K562 (cell line): ENCODE results near the gene SLC39A11. TPM values are rescaled to one million over a fixed set of nuclear protein-coding genes. Genes with fewer than 3 reads are reported as not detected.

Experiments
- ATAC-seq: fragments of 200-7000 bp; cut with Tn5 transposase; 3 replicates; pipeline ENCODE4 v1.9.1; 2020; ENCODE audit warnings: moderate library complexity
- BruUV-seq: library from RNA; stranded (reverse); fragments of 400-500 nt; replicated peaks from 2 replicates; lab custom pipeline; 2021; lab: Mats Ljungman, UMichigan
- CTCF ChIA-PET: fragments of 300-600 bp; formaldehyde crosslinking; extraction: SDS; loops from one replicate; lab custom pipeline; 2021; ENCODE audit warnings: low intra/inter-chr PET ratio; lab: Yijun Ruan, JAX
- POLR2A ChIA-PET: fragments of 300-600, 350-650 bp; sonication (Branson Sonifier 250); formaldehyde crosslinking; extraction: SDS; loops from one replicate; lab custom pipeline; 2021; ENCODE audit warnings: antibody characterized with exemption, inconsistent platforms; lab: Yijun Ruan, JAX
- DNase-seq, 4 experiments: peaks; one replicate each; pipeline versions ENCODE4 v3.0.0 to v3.0.0-alpha.2; 2011 to 2018; ENCODE audit warnings: low spot score in 3 of 4, mixed read lengths in 3 of 4; ENCODE audit errors: extremely low read depth in 1 of 4
- FAIRE-seq: peaks from 2 replicates; lab custom pipeline; 2011; peaks lifted over from hg19 to GRCh38; lab: Jason Lieb, UNC
- H2AFZ ChIP-seq: 2 replicates; pipeline ENCODE4 v1.6.0; 2011; ENCODE audit warnings: low read depth, low read length, control low read depth, inconsistent platforms
- H3K27ac ChIP-seq: fragments of 200-600 bp; 3 replicates; pipeline ENCODE4 v1.8.0; 2011; ENCODE audit warnings: low read depth, mild to moderate bottlenecking, control low read depth, inconsistent platforms, low read length, moderate library complexity, mixed read lengths; ENCODE audit errors: extremely low read depth
- H3K27me3 ChIP-seq, 2 experiments: fragments of 300-600 bp in 1 of 2; 2 replicates in 1 of 2; 3 replicates in 1 of 2; pipeline versions ENCODE4 v1.6.0 to v1.8.0; 2011; ENCODE audit warnings: inconsistent platforms in 2 of 2, low read length in 2 of 2, mild to moderate bottlenecking in 1 of 2, mixed read lengths in 1 of 2, moderate library complexity in 1 of 2; ENCODE audit not compliant: control insufficient read depth in 2 of 2, insufficient read depth in 2 of 2
- H3K36me3 ChIP-seq: fragments of 300-600 bp; 3 replicates; pipeline ENCODE4 v1.8.0; 2011; ENCODE audit warnings: mild to moderate bottlenecking, low read length, inconsistent platforms; ENCODE audit not compliant: control insufficient read depth, insufficient read depth
- H3K4me1 ChIP-seq, 2 experiments: fragments of 200-600 bp in 1 of 2; replicated peaks in 1 of 2; 2 replicates in 1 of 2; 3 replicates in 1 of 2; pipeline versions ENCODE4 v1.5.1 to v1.8.0; 2011; ENCODE audit warnings: inconsistent platforms in 2 of 2, low read length in 2 of 2, mild to moderate bottlenecking in 1 of 2, mixed read lengths in 1 of 2, moderate library complexity in 1 of 2; ENCODE audit not compliant: control insufficient read depth in 2 of 2, insufficient read depth in 2 of 2
- H3K4me2 ChIP-seq: 2 replicates; pipeline ENCODE4 v1.6.1; 2011; ENCODE audit warnings: low read length, control low read depth, inconsistent platforms, mixed read lengths; ENCODE audit not compliant: insufficient read depth
- H3K4me3 ChIP-seq: fragments of 200-600 bp; sonication (generic), shearing (Covaris generic); 2 replicates; pipeline ENCODE4 v1.5.1; 2016; ENCODE audit warnings: control low read depth, inconsistent platforms
- H3K79me2 ChIP-seq: fragments of 200-600 bp; 3 replicates; pipeline ENCODE4 v1.8.0; 2011; ENCODE audit warnings: low read length, inconsistent platforms; ENCODE audit not compliant: control insufficient read depth, insufficient read depth
- H3K9ac ChIP-seq, 2 experiments: 2 replicates each; pipeline versions ENCODE4 v1.6.0 to v1.6.1; 2011; ENCODE audit warnings: low read depth in 2 of 2, low read length in 2 of 2, control low read depth in 1 of 2, inconsistent platforms in 1 of 2, mild to moderate bottlenecking in 1 of 2, mixed read lengths in 1 of 2; ENCODE audit not compliant: insufficient read depth in 1 of 2
- H3K9me1 ChIP-seq: one replicate; pipeline ENCODE4 v1.6.0; 2011; ENCODE audit warnings: inconsistent platforms, mild to moderate bottlenecking, low read length, moderate library complexity; ENCODE audit not compliant: control insufficient read depth, insufficient read depth
- H3K9me3 ChIP-seq: replicated peaks from 2 replicates; pipeline ENCODE4 v1.5.1; 2011; ENCODE audit warnings: low read depth, low read length, inconsistent platforms; ENCODE audit not compliant: control insufficient read depth, insufficient read depth
- H4K20me1 ChIP-seq: replicated peaks from 2 replicates; pipeline ENCODE4 v1.6.1; 2011; ENCODE audit warnings: low read length, inconsistent platforms, mixed read lengths; ENCODE audit not compliant: control insufficient read depth, insufficient read depth
- BRD9 ChIP-seq: fragments of 450-650 bp; IDR thresholded peaks from 2 replicates; pipeline ENCODE4 v1.6.1; 2018; ENCODE audit warnings: low read depth; ENCODE audit not compliant: partially characterized antibody
- ELK3 ChIP-seq: fragments of 450-650 bp; formaldehyde crosslinking; IDR thresholded peaks from 2 replicates; pipeline ENCODE4 v1.4.0; 2020; ENCODE audit warnings: mild to moderate bottlenecking
- EWSR1 ChIP-seq: fragments of 450-650 bp; IDR thresholded peaks from 2 replicates; pipeline ENCODE4 v1.6.1; 2018; ENCODE audit warnings: borderline replicate concordance, mild to moderate bottlenecking, low read depth, moderate library complexity; ENCODE audit not compliant: partially characterized antibody
- FIP1L1 ChIP-seq: fragments of 200-400 bp; formaldehyde crosslinking; IDR thresholded peaks from 2 replicates; pipeline ENCODE4 v1.6.1; 2018; ENCODE audit warnings: mild to moderate bottlenecking, low read depth, low read length; ENCODE audit not compliant: poor library complexity, severe bottlenecking
- LEF1 ChIP-seq: fragments of 450-650 bp; IDR thresholded peaks from 2 replicates; pipeline ENCODE4 v1.6.1; 2016; ENCODE audit warnings: mild to moderate bottlenecking
- NCOA2 ChIP-seq, 2 experiments: fragments of 450-650 bp; IDR thresholded peaks; 2 replicates each; pipeline ENCODE4 v1.6.1; 2018; ENCODE audit warnings: mild to moderate bottlenecking in 2 of 2, moderate library complexity in 1 of 2; ENCODE audit not compliant: partially characterized antibody in 2 of 2
- RFX7 ChIP-seq: fragments of 250-450 bp; sonication (Bioruptor Pico); IDR thresholded peaks from 2 replicates; pipeline ENCODE4 v1.5.1; 2021; ENCODE audit warnings: mild to moderate bottlenecking
- SLC30A9 ChIP-seq: fragments of 250-450 bp; sonication (Bioruptor Pico); IDR thresholded peaks from 2 replicates; pipeline ENCODE4 v1.8.0; 2022; ENCODE audit warnings: mild to moderate bottlenecking, moderate library complexity
- TAL1 ChIP-seq: fragments of 450-650 bp; IDR thresholded peaks from 2 replicates; pipeline ENCODE4 v1.6.1; 2016; ENCODE audit warnings: mild to moderate bottlenecking
- ZNF184 ChIP-seq: sonication (generic); formaldehyde crosslinking; IDR thresholded peaks from 2 replicates; pipeline ENCODE4 v1.5.0; 2020; ENCODE audit warnings: missing genetic modification reagents
- ZNF589 ChIP-seq: fragments of 200-800 bp; sonication (Bioruptor generic); IDR thresholded peaks from 2 replicates; pipeline ENCODE4 v1.6.1; 2016; ENCODE audit warnings: low read depth, missing genetic modification characterization, missing compliant biosample characterization
- WGBS: fragments of 100-300 bp; shearing (Covaris generic); methylation state at CpG from one replicate; pipeline ENCODE4 v1.1.6; 2016; ENCODE audit warnings: low coverage, mixed read lengths; ENCODE audit not compliant: insufficient coverage; ENCODE audit errors: missing lambda C conversion rate; 5-methylcytosine and 5-hydroxymethylcytosine counted together
- in situ Hi-C: fragments of 300-500 bp; cut with MboI; formaldehyde crosslinking; loops from 4 replicates; pipeline ENCODE4 v1.15.0; 2018; ENCODE audit warnings: inconsistent platforms, mixed read lengths
- intact Hi-C: fragments of 100-400 bp; cut with micrococcal nuclease; formaldehyde crosslinking; loops from 2 replicates; pipeline ENCODE4 v1.14.2; 2022
- polyA plus RNA-seq, 8 experiments: library from polyadenylated mRNA; depleted of rRNA in 4 of 8; stranded (reverse) in 5 of 8; unstranded in 3 of 8; fragments of >200 nt; fragmentation: Nextera tagmentation in 2 of 8; fragmentation: Illumina TruSeq in 1 of 8; extraction: Ambion mirVana in 2 of 8; extraction: Trizol in 1 of 8; gene quantifications; 2 replicates each; pipeline versions ENCODE4 v1.2.1 to v1.2.3, GENCODE V29; 2011 to 2014; ENCODE audit warnings: inconsistent platforms in 1 of 8, missing spikeins in 1 of 8
- total RNA-seq, 7 experiments: library from RNA; depleted of rRNA in 6 of 7; stranded (reverse); fragments of >200 nt in 6 of 7; fragmentation: Illumina TruSeq in 2 of 7; extraction: Trizol in 2 of 7; gene quantifications; 2 replicates each; pipeline versions ENCODE4 v1.2.1 to v1.2.3, GENCODE V29; 2011 to 2021; ENCODE audit warnings: low replicate concordance in 1 of 7
- TF ChIP-seq, protein P1 (sequence below): fragments of 250-450 bp; sonication (Bioruptor Pico); IDR thresholded peaks from 2 replicates; pipeline ENCODE4 v1.5.0; 2020; ENCODE audit warnings: mild to moderate bottlenecking
- TF ChIP-seq, protein P2 (sequence below): fragments of 250-450 bp; sonication (Bioruptor Pico); IDR thresholded peaks from 2 replicates; pipeline ENCODE4 v1.5.0; 2021

SLC39A11 gene
- total and polyA plus RNA-seq, 9 of the 15 experiments (the other 6 are each of a cell fraction or from before 2014, with no cell fraction given), result 10.5 to 26.4 (median 13.4) TPM

DNA sequence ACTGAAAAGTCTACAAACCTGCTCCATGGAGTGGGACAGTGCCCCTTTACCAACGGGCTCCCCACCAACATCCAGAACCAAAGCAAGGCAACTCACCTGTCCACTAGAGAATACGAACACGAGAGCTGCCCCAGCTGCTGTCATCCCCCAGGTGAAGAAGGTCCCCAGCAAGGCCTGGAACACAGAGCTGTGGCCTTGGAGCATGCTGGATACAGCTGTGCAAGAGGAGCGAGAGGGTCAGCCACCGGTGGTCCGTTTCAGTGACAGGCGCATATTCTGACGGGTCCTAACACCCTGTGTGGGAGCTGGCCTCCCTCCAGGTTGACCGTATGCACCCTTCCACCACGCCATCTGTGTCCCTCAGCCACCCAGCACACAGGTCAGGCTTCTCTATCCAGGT lies 3.9 kb downstream of the SLC39A11 start:
- H3K9me1 ChIP-seq, result no peaks in the 10 kb centered on the region
- WGBS, result 83% methylated on average over 10 of the region's 10 CpGs
- FAIRE-seq, result no peak
- H3K4me3 ChIP-seq, result no peak overlapping the region
- no peak for TF ChIP-seq NCOA2 (IDR thresholded peaks at IDR 0.05; ENCODE audit: partially characterized antibody in 2 of 2)
- TF ChIP-seq EWSR1, result no peak
- TF ChIP-seq ZNF589 (CRISPR knock-in tag), result no peak
- no peak for TF ChIP-seq RFX7 (CRISPR knock-in tag)
- TF ChIP-seq LEF1, result no peak
- no peak for TF ChIP-seq ZNF184 (CRISPR knock-in tag)
- TF ChIP-seq BRD9, result no peak
- TF ChIP-seq TAL1, result no peak
- TF ChIP-seq, protein P1, sequence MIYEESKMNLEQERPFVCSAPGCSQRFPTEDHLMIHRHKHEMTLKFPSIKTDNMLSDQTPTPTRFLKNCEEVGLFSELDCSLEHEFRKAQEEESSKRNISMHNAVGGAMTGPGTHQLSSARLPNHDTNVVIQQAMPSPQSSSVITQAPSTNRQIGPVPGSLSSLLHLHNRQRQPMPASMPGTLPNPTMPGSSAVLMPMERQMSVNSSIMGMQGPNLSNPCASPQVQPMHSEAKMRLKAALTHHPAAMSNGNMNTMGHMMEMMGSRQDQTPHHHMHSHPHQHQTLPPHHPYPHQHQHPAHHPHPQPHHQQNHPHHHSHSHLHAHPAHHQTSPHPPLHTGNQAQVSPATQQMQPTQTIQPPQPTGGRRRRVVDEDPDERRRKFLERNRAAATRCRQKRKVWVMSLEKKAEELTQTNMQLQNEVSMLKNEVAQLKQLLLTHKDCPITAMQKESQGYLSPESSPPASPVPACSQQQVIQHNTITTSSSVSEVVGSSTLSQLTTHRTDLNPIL (CRISPR knock-in tag), result no peak
- TF ChIP-seq FIP1L1, result no peak
- no peak for TF ChIP-seq ELK3
- TF ChIP-seq, protein P2, sequence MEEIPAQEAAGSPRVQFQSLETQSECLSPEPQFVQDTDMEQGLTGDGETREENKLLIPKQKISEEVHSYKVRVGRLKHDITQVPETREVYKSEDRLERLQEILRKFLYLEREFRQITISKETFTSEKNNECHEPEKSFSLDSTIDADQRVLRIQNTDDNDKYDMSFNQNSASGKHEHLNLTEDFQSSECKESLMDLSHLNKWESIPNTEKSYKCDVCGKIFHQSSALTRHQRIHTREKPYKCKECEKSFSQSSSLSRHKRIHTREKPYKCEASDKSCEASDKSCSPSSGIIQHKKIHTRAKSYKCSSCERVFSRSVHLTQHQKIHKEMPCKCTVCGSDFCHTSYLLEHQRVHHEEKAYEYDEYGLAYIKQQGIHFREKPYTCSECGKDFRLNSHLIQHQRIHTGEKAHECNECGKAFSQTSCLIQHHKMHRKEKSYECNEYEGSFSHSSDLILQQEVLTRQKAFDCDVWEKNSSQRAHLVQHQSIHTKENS, result no peak
- no peak for TF ChIP-seq SLC30A9
- TF ChIP-seq, all 486 proteins: peak for 0
- no peak overlapping the region for H3K4me2 ChIP-seq
- DNase-seq (no peak), ATAC-seq (no peak)
- CTCF ChIA-PET, result no interaction called here
- H3K4me1 ChIP-seq, result peaks cover 6 to 12% of the 10 kb centered on the region in 2 experiments; a peak in 3 of 5 replicates
- no peak overlapping the region for H3K27ac ChIP-seq
- intact Hi-C loops, result no loop called here
- no peaks in the 10 kb centered on the region for H4K20me1 ChIP-seq
- H3K9me3 ChIP-seq, result no peaks in the 10 kb centered on the region
- no peak overlapping the region for H3K9ac ChIP-seq
- no TSS peak for BruUV-seq
- POLR2A ChIA-PET, result no interaction called here
- H2AFZ ChIP-seq, result no peak overlapping the region
- H3K36me3 ChIP-seq, result peaks cover 27% of the 10 kb centered on the region; the same call in 1 of the 3 replicates
- in situ Hi-C loops, result no loop called here
- peaks cover 10% of the 10 kb centered on the region; the same call in 2 of the 3 replicates for H3K79me2 ChIP-seq
- no peaks in the 10 kb centered on the region for H3K27me3 ChIP-seq
